Measurements from ENCODE around the gene CDCA4.

DNA sequence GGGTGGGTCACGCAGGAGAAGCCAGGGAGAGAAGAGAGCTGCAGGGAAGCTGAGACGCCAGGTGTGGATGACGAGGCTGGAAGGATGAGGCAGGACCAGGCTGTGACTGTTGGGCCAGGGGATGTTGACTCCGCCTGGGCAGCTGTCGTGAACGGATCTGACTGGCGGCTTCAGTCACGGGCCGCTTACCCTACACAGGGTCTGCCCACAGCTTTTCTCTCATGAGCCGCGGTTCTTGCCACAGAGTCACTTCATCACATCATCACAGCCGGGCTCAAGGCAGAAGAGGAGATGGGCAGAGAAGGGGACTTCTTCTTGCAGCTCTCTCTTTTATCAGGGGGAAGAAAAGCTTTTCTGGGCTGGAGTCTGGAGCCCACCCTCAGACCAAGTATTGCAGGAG lies 27.6 kb downstream of the CDCA4 start:
- TF ChIP-seq, protein P1, sequence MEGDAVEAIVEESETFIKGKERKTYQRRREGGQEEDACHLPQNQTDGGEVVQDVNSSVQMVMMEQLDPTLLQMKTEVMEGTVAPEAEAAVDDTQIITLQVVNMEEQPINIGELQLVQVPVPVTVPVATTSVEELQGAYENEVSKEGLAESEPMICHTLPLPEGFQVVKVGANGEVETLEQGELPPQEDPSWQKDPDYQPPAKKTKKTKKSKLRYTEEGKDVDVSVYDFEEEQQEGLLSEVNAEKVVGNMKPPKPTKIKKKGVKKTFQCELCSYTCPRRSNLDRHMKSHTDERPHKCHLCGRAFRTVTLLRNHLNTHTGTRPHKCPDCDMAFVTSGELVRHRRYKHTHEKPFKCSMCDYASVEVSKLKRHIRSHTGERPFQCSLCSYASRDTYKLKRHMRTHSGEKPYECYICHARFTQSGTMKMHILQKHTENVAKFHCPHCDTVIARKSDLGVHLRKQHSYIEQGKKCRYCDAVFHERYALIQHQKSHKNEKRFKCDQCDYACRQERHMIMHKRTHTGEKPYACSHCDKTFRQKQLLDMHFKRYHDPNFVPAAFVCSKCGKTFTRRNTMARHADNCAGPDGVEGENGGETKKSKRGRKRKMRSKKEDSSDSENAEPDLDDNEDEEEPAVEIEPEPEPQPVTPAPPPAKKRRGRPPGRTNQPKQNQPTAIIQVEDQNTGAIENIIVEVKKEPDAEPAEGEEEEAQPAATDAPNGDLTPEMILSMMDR (IDR thresholded peaks at IDR 0.05) = no peak
- no peak for TF ChIP-seq POLR2AphosphoS5 (IDR thresholded peaks at IDR 0.05)
- TF ChIP-seq POLR2A (IDR thresholded peaks at IDR 0.05) = no peak
